CD4-positive, alpha-beta T cell treated with Interleukin-10 for 1 hour (primary cell): Measurements from ENCODE around the gene ALB.

ENCODE experiments used
- DNase-seq: peaks from one replicate; pipeline ENCODE4 v3.0.0-alpha.2; 2020

ALB gene

DNA sequence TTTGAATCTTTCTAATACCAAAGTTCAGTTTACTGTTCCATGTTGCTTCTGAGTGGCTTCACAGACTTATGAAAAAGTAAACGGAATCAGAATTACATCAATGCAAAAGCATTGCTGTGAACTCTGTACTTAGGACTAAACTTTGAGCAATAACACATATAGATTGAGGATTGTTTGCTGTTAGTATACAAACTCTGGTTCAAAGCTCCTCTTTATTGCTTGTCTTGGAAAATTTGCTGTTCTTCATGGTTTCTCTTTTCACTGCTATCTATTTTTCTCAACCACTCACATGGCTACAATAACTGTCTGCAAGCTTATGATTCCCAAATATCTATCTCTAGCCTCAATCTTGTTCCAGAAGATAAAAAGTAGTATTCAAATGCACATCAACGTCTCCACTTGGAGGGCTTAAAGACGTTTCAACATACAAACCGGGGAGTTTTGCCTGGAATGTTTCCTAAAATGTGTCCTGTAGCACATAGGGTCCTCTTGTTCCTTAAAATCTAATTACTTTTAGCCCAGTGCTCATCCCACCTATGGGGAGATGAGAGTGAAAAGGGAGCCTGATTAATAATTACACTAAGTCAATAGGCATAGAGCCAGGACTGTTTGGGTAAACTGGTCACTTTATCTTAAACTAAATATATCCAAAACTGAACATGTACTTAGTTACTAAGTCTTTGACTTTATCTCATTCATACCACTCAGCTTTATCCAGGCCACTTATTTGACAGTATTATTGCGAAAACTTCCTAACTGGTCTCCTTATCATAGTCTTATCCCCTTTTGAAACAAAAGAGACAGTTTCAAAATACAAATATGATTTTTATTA is 28.3 kb downstream of the ALB start:
- DNase-seq, result no peak

DNA sequence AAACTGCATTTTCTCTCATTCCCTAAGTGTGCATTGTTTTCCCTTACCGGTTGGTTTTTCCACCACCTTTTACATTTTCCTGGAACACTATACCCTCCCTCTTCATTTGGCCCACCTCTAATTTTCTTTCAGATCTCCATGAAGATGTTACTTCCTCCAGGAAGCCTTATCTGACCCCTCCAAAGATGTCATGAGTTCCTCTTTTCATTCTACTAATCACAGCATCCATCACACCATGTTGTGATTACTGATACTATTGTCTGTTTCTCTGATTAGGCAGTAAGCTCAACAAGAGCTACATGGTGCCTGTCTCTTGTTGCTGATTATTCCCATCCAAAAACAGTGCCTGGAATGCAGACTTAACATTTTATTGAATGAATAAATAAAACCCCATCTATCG is 29.1 kb downstream of the ALB start:
- no peak for DNase-seq

DNA sequence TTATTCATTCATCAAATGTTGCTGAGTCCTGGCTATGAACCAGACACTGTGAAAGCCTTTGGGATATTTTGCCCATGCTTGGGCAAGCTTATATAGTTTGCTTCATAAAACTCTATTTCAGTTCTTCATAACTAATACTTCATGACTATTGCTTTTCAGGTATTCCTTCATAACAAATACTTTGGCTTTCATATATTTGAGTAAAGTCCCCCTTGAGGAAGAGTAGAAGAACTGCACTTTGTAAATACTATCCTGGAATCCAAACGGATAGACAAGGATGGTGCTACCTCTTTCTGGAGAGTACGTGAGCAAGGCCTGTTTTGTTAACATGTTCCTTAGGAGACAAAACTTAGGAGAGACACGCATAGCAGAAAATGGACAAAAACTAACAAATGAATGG is 30.2 kb downstream of the ALB start:
- no peak for DNase-seq

DNA sequence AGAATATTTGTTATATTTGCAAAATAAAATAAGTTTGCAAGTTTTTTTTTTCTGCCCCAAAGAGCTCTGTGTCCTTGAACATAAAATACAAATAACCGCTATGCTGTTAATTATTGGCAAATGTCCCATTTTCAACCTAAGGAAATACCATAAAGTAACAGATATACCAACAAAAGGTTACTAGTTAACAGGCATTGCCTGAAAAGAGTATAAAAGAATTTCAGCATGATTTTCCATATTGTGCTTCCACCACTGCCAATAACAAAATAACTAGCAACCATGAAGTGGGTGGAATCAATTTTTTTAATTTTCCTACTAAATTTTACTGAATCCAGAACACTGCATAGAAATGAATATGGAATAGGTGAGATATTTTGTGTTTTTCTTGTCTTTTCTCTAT is 31.9 kb downstream of the ALB start, which contains the start of gene AFP:
Gene AFP (plus strand): TSS at position 238 of the 400 bp plus-strand sequence. CDS start 42 bp downstream, at position 280.
- DNase-seq, result no peak

DNA sequence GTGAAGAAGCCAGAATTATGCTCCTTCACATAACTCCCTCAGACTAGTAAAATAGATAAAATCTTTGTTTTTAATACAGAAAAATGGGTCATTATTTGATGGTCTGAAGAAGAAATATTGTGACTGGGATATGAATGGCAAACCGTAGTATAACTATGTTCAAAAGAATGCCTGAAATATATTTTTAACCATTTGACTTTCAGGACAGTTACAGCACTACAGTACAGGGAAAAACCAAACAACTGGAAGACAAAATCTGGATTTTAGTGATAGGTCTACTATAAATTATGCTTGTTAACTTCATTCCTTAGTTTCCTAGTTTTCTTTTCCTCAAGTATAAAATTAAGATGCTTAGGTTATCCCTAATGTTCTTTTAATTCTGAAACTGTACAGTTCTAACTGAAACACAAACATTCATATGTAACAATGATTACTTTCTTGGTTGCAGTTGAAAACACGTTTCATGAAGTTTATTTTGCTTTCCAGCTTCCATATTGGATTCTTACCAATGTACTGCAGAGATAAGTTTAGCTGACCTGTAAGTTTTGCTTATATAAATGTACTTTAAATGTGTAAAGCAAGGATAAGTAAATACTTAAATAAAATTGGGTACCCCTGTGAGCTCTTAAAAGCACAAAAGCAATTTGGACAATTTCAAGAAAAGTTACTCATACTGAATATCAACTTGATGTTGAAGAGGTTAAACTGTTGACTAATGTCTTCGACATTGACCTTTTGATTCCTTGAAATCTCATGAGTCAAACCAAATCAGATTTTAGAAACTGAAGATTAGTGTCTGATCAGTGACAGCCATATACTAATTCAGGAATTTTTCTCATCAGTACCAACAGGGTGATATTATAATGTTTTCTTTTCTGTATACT is 32.8 kb downstream of the ALB start:
- no peak for DNase-seq

DNA sequence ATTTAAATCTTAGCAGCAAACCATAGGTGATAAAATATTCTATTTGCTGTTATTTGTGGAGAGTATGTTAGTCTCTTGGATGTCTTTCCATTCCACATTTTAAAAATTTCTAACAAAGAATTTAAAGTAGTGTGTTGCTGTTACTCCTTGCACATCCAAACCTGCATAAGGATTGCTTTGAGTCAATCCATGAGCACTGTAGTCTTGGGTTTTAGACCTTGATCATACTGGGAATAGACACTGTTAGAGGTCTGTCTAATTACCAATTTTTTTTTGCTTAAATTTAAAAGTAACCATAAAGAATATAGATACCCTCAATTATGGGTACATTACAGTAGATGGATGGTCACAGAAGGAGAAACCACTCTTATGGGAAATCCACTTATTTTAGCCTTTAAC is 33.5 kb downstream of the ALB start:
- DNase-seq, result no peak

DNA sequence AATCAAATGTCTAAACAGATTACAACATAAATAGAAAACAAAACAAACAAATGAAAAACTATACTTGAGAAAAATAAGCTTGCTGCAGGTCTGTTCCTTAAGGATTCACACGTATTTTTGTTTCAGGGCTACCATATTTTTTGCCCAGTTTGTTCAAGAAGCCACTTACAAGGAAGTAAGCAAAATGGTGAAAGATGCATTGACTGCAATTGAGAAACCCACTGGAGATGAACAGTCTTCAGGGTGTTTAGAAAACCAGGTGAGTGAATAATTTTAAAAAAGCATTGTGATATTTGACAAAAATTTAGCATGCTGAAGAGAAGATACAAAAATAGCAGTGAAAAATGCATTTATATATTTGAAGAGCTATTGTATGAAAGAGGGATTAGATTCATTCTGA is 34.0 kb downstream of the ALB start:
- DNase-seq, result no peak

DNA sequence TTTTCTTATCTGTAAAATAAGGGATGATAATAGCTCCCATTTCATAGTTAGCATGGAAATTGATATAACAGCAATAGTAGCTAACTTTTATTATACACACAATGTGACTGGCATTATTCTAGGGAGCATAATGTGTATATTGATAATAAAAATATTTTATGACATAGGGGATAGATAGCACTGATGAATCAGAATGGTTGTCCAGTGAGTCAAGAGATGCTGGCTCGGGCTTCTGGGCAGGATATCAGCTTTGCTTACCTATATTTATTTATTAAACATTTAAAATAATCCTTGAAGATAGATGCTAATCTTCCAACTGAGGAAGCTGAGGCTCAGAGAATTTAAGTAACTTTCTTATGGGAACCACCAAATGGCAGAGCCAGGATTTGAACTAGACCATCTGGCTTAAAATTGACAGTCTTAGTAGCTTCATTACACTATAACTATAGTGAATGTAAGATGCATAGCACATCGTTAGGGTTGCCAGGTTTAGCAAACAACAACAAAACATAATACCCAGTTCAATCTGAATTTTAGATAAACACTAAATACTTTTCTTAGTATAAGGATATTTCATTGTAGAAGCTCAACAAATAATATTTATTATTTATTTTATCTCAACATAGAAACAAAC is 34.6 kb downstream of the ALB start:
- no peak for DNase-seq

DNA sequence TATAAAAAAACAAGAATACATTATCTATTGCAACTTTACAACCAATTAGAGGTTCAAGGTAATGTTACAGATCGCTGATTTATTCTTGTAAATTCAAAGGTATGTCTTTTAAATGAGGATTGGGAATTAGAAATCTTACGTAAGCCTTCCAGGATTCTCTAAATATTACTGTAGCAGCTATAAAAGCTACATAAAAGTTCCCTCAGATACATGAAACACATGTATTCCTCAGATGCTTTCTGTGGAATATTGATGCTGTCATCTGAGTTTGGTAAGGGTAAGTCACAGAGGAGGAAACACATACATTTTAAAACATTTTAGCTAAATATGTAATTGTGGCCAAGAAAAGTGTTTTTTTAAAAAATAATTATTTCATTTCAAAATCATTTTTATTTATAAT is 35.4 kb downstream of the ALB start:
- DNase-seq, result no peak

DNA sequence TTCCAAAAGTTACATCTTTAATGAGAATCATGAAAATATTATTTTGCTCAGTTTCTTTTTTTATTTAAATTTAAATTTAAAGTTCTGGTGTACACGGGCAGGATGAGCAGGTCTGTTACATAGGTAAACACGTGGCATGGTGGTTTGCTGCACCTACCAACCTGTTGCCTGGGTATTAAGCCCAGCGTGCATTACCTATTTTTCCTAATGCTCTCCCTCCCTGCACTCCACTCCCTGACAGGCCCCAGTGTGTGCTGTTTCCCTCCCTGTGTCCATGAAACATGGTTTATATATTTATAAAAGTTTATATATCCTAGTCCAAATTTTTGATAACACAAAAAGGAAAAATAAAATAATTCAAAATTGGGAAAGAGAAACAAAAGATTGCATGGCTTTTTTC is 35.9 kb downstream of the ALB start:
- no peak for DNase-seq

DNA sequence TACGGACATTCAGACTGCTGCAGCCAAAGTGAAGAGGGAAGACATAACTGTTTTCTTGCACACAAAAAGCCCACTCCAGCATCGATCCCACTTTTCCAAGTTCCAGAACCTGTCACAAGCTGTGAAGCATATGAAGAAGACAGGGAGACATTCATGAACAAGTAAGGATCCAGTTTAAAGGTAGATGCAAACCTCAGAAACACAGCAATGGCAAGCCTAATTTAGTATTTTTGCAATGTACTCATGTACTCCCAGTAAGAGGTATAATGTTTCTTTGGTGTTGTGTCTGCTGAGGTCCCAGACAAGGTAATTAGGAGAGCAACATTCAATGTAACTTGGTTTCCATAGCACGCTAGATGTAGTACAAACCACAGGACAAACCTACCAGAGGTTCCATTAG is 36.6 kb downstream of the ALB start:
- no peak for DNase-seq

DNA sequence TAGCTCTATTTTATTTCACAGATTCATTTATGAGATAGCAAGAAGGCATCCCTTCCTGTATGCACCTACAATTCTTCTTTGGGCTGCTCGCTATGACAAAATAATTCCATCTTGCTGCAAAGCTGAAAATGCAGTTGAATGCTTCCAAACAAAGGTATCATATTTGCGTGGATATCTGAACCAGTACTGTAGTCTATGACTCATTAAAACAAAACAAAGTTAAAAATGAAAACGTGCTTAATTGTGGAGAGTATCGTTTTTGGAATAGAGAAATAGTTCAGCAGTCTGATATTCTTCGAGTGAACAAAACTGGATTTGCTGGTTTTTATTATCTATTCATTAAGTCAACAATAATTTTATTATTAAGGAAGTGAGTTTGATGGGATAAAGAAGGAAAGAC is 38.2 kb downstream of the ALB start:
- no peak for DNase-seq

DNA sequence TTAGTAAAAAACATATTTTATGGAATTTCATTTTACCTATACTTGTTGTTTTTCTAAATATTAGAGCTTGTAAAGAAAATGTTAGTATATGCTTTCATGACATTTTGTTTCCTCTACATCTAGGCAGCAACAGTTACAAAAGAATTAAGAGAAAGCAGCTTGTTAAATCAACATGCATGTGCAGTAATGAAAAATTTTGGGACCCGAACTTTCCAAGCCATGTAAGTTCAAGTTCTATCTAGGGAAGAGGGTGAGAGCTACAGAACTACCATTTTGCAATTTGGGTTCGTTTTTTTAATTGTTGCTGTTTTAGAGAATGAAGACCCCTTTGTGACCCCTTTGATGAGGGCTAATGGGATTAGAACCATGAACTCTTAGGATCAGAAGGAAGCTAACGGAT is 39.1 kb downstream of the ALB start:
- no peak for DNase-seq

DNA sequence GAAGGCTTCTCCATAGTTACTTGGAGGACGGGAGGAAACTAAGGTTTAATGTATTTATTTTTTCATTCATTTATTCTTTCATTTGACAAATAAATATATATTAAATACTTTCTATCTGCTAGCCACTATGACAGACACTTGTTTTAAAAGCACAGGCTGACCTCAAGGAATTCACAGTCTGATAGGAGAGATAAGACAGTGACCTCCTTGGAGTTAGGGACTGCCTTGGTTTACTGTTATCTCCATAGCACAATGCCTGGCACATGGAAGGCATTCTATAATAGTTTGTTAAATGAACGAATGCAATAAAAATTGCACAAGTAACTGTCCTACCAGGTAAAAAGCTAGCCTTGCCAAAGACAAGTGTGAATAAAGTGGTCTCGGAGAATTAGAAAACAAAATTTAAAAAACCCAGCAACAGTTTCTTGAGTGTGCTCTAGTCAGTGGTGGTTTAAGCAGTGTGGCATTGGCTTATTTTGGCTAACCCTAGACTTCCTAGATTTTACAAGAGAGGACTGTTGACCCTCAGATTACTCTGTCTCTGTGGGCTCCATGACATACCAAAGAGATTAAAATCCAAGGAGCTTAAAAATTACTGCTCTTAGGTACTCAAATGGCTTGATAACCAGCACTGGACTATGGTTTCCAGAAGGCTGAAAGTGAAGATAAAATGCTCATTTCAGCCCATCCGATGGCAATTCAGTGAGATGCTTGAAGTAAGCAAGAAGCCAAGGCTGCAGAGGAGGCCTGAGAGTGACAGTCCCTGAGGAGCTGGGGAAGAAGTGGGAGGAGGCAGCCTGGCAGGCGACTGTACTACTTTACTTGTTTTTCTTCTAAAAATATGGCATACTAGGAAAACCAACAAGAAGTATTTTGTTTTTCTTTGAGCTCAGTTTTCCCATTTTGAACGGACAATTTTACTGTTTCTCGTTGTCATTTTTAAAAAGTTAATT is 41.6 kb downstream of the ALB start:
- no peak for DNase-seq

DNA sequence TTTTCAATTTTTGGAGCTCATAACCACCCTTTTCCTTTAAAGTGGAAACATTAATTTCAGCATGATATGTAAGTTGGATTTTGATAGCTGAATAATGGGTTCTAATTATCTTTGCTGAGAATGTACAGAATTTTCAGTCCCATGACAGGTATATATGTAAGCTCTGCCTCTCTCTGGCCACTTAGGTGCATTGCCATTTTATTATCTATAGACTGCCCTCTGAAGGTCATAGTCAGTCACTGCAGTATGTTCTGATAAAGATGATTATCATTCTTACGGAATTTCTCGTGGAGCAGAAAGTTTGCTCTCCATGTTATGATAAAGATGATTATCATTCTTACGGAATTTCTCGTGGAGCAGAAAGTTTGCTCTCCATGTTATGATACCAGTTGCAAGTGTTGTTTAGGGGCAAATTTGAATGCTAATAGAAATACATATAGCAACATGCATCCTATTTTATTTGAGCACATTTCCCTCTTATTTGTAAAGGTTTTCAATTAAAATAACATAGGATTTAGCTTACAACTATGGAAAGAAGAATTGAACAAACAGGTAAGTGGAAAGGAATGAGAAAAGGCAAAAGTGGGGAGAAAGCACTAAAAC is 42.4 kb downstream of the ALB start:
- peak; percentile 28 for DNase-seq

DNA sequence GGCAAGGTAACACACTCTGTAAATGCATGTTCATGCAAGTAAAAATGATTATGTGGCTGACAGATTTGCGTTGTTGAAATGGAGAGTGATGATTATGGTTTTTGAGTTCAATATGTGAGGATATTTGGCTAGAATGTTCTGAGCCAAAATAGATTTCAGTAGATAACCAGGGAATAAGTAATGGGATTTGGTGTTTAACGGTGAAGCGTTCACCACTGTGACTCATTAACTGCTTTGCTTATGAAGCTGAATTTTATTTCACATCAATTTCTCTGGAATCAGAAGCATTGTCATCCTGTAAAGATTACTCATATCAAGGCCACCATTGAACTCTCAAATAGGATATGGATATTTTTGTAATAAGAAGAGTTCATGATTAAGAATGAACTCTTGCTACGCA is 43.6 kb downstream of the ALB start:
- DNase-seq, result no peak

DNA sequence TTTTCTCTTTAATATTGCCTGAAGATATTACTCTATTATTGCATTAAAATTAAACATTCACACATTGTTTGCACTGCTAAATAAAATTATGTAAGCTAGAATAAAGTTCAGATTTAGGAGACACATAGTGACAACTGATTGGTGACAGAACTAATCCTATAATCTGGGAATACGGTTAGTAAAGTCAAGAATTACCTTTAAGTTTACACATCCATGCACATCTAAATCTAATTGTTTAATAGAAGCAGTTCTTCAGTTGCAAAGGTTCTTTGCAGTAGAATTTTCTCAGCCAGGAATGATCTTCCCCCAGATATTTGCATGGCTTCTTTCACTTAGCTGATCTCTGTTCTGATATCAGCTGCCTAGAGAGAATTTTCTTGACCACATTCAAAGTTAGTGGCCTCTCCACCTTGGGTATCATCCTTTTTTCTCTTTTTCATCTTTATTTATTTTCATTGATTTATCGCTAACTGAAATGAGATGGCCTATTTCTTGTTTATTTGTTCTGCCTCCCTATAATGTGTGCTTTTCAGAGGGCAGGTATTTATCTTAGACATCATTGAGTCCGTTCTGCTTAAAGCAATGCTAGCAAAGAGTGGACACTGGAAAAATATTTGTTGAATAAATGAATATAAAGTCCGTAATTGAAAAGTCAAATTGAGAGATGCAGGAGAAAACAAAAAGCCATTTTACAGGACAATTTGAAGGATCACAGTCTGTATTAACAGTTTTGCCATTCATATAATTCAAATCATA is 44.5 kb downstream of the ALB start:
- DNase-seq, result no peak

DNA sequence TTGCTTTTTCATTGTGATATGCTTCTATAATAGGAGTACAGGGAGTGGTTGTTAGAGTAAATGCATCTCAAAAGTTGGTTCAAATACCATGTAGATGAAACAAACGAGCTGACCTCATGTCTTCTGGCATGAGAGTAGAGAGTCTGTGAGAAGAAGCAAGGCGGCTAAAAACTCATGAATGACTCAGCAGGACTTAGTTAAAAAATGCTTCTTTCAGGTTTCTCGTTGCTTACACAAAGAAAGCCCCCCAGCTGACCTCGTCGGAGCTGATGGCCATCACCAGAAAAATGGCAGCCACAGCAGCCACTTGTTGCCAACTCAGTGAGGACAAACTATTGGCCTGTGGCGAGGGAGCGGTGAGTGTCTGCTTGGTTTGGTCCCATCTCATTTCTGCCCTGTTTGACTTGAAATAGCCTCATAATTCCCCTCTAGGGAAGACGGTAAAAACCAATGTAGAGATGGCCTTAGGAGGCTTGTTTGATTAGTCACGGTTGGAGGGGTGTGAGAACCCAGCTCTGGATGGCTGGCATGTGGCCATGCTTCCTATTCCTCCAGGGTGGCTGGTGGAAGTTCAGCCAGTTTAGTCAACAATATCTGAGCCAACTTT is 46.4 kb downstream of the ALB start:
- no peak for DNase-seq

DNA sequence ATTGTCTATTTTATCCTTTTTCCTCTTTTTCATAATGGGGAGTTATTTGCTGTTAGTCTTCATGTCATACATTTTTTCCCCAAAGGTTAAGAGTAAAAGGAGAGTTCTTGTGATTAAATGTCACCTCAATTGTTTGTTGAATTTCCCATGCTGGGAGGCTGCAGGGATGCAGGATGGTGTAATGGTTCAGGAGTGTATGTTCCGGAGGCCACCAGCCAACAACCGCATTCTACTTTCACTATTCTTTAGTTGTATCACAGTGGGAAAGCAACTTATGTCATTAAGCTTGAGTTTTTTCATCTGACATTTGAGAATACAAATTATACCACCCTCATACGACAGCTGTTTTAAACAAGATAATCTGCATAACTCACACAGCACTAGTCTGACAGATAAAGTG is 47.3 kb downstream of the ALB start:
- DNase-seq, result no peak

DNA sequence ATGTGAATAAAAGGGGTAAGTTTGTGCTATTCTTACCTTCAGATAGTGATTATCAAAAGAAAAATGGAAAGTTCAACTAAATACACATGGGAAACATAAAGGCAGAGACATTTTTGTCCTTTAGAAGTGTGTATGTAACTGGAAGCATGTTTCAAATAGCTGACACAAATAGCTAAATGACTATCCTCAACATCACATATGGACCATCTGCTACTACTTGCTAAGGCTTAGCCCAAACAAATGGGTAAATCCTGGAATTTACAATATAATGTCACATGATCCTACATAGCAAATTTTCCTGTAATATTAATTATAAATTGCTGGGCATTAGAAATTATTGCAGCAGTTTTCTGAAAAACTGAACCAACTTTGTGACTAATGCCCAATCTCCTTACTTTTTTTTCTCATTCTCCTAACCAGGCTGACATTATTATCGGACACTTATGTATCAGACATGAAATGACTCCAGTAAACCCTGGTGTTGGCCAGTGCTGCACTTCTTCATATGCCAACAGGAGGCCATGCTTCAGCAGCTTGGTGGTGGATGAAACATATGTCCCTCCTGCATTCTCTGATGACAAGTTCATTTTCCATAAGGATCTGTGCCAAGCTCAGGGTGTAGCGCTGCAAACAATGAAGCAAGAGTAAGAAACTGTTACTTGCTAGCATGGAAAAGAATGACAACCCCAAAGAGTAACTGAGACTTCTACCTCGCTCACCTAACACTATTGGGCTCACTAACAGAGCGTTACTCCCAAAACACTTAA is 48.1 kb downstream of the ALB start:
- DNase-seq, result no peak
